ENCODE measurements around the gene PCK2.

DNA sequence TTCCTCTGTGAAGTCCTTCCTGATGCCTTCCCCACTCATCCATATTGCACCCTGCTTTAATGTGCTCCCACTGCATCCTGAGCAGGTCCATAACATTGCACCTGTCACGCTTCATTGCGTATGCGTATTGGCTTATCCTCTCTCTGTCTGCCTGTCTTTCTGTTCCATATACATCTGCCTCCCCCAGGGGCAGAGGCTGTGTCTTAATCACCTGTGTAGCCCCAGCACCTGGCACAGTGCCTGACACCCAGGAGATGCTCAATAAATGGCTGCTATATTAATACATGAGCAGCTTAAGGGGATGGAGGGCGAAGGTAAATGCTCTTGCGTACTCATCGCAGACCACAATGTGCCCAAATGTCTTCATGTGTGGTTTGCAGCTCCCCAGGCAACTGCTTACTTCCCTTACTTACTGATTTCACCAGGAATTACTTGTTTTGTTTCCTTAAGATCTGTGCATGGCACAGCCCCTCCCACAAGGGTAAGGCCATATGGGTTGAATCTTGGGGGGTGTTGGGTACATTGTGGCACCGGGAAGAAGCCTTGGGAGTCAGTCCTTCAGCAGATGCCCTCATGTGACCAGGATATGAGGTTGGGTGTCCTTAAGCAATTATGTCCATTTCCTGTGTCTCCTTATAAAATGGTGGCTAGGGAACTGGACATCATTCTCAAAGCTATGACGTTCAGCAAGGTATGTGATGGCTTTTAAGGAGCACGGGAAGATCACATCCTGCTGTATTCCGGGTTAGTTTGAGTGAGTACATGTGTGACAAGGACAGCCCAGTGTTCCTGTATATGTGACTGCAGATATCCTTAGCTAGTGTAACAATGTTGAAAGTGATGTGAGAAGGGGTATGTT is 23.6 kb upstream of the PCK2 start:
- TF ChIP-seq, protein P1, sequence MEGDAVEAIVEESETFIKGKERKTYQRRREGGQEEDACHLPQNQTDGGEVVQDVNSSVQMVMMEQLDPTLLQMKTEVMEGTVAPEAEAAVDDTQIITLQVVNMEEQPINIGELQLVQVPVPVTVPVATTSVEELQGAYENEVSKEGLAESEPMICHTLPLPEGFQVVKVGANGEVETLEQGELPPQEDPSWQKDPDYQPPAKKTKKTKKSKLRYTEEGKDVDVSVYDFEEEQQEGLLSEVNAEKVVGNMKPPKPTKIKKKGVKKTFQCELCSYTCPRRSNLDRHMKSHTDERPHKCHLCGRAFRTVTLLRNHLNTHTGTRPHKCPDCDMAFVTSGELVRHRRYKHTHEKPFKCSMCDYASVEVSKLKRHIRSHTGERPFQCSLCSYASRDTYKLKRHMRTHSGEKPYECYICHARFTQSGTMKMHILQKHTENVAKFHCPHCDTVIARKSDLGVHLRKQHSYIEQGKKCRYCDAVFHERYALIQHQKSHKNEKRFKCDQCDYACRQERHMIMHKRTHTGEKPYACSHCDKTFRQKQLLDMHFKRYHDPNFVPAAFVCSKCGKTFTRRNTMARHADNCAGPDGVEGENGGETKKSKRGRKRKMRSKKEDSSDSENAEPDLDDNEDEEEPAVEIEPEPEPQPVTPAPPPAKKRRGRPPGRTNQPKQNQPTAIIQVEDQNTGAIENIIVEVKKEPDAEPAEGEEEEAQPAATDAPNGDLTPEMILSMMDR (IDR thresholded peaks at IDR 0.05), result no peak
- TF ChIP-seq EP300 (IDR thresholded peaks at IDR 0.05), result no peak
